ENCODE results near the gene OPTC.

Gene OPTC

GRCh38 chr1:203453016-203453415 lies 40.9 kb upstream of the OPTC start:
- no peak for TF ChIP-seq REST (IDR thresholded peaks at IDR 0.05; ENCODE audit: low read depth)
- TF ChIP-seq, protein P1, sequence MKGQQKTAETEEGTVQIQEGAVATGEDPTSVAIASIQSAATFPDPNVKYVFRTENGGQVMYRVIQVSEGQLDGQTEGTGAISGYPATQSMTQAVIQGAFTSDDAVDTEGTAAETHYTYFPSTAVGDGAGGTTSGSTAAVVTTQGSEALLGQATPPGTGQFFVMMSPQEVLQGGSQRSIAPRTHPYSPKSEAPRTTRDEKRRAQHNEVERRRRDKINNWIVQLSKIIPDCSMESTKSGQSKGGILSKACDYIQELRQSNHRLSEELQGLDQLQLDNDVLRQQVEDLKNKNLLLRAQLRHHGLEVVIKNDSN (IDR thresholded peaks at IDR 0.05), result no peak
- TF ChIP-seq, protein P2, sequence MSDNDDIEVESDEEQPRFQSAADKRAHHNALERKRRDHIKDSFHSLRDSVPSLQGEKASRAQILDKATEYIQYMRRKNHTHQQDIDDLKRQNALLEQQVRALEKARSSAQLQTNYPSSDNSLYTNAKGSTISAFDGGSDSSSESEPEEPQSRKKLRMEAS (IDR thresholded peaks at IDR 0.05), result no peak
- TF ChIP-seq NFIC (IDR thresholded peaks at IDR 0.05), result no peak
- TF ChIP-seq YY1 (IDR thresholded peaks at IDR 0.05; ENCODE audit: low read depth), result no peak
- TF ChIP-seq TAF1 (IDR thresholded peaks at IDR 0.05; ENCODE audit: low read depth), result no peak
- TF ChIP-seq EGR1 (IDR thresholded peaks at IDR 0.05), result no peak
- no peak for TF ChIP-seq TCF12 (IDR thresholded peaks at IDR 0.05; ENCODE audit: low read depth)
- TF ChIP-seq ZBTB7A (IDR thresholded peaks at IDR 0.05; ENCODE audit: low read depth), result no peak
- no peak for TF ChIP-seq RAD21 (IDR thresholded peaks at IDR 0.05; ENCODE audit: low read depth)
- no peak for TF ChIP-seq EP300 (IDR thresholded peaks at IDR 0.05; ENCODE audit: borderline replicate concordance)
- TF ChIP-seq FOXM1 (IDR thresholded peaks at IDR 0.05; ENCODE audit: borderline replicate concordance, low read depth), result no peak
- TF ChIP-seq CREB1 (IDR thresholded peaks at IDR 0.05; ENCODE audit: low read depth), result no peak
- TF ChIP-seq CEBPB (IDR thresholded peaks at IDR 0.05), result no peak
- TF ChIP-seq TEAD4 (IDR thresholded peaks at IDR 0.05), result no peak

- TF ChIP-seq NFIC (IDR thresholded peaks at IDR 0.05) (no peak), TAF1 (IDR thresholded peaks at IDR 0.05; ENCODE audit: low read depth) (no peak), CREB1 (IDR thresholded peaks at IDR 0.05; ENCODE audit: low read depth) (no peak), RAD21 (IDR thresholded peaks at IDR 0.05; ENCODE audit: low read depth) (no peak), FOXM1 (IDR thresholded peaks at IDR 0.05; ENCODE audit: borderline replicate concordance, low read depth) (no peak), YY1 (IDR thresholded peaks at IDR 0.05; ENCODE audit: low read depth) (no peak), EP300 (IDR thresholded peaks at IDR 0.05; ENCODE audit: borderline replicate concordance) (no peak), TEAD4 (IDR thresholded peaks at IDR 0.05) (no peak), REST (IDR thresholded peaks at IDR 0.05; ENCODE audit: low read depth) (no peak), CEBPB (IDR thresholded peaks at IDR 0.05) (no peak), ZBTB7A (IDR thresholded peaks at IDR 0.05; ENCODE audit: low read depth) (no peak), EGR1 (IDR thresholded peaks at IDR 0.05) (no peak), TCF12 (IDR thresholded peaks at IDR 0.05; ENCODE audit: low read depth) (no peak)
- TF ChIP-seq, protein P1 (IDR thresholded peaks at IDR 0.05), result no peak
- TF ChIP-seq, protein P2 (IDR thresholded peaks at IDR 0.05), result no peak
Measured at GRCh38 chr1:203453616-203454015, 40.3 kb upstream of the OPTC start.

DNA sequence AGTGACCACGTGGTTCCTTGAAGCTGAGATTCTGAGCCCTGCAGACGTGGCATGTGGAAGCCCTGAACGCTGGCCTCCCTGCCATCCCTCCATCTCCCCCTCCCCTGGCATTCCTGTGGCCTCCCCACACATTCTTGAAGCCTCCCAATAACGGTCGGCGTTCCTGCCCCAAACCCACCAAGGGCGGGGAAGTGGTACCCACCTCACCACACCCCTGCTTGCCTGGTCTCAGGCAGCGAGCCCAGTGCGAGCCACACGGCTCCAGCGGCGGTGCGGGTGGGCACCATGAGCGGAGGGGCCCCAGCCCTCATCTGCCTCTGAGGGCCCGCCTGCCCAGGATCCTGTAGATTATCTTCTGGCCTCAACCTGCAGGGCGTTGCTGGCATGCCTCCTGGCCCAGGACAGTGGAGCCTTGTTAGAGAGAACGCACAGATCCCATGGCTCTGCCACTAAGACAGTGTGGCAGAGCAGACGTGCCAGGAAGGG lies 38.9 kb upstream of the OPTC start:
- TF ChIP-seq EP300 (IDR thresholded peaks at IDR 0.05; ENCODE audit: borderline replicate concordance) (no peak), CREB1 (IDR thresholded peaks at IDR 0.05; ENCODE audit: low read depth) (no peak), RAD21 (IDR thresholded peaks at IDR 0.05; ENCODE audit: low read depth) (no peak), YY1 (IDR thresholded peaks at IDR 0.05; ENCODE audit: low read depth) (no peak), REST (IDR thresholded peaks at IDR 0.05; ENCODE audit: low read depth) (no peak), CEBPB (IDR thresholded peaks at IDR 0.05) (no peak), EGR1 (IDR thresholded peaks at IDR 0.05) (no peak), TCF12 (IDR thresholded peaks at IDR 0.05; ENCODE audit: low read depth) (no peak), ZBTB7A (IDR thresholded peaks at IDR 0.05; ENCODE audit: low read depth) (no peak), TEAD4 (IDR thresholded peaks at IDR 0.05) (no peak), NFIC (IDR thresholded peaks at IDR 0.05) (no peak), TAF1 (IDR thresholded peaks at IDR 0.05; ENCODE audit: low read depth) (no peak)
- TF ChIP-seq, protein P1 (IDR thresholded peaks at IDR 0.05), result no peak
- TF ChIP-seq, protein P2 (IDR thresholded peaks at IDR 0.05), result no peak
